22Rv1 (cell line): ENCODE data around the gene ABCG8.

ENCODE experiments used
- H3K27ac ChIP-seq: fragments of 450-650 bp; 2 replicates; pipeline ENCODE4 v1.5.1; 2017
- ZFX ChIP-seq: fragments of 450-650 bp; IDR thresholded peaks from 2 replicates; pipeline ENCODE4 v1.6.1; 2017; ENCODE audit warnings: antibody characterized with exemption, borderline replicate concordance
- TF ChIP-seq, protein P1 (sequence below): fragments of 450-650 bp; IDR thresholded peaks from 2 replicates; pipeline ENCODE4 v1.5.1; 2017; ENCODE audit warnings: mild to moderate bottlenecking

ABCG8 gene

DNA sequence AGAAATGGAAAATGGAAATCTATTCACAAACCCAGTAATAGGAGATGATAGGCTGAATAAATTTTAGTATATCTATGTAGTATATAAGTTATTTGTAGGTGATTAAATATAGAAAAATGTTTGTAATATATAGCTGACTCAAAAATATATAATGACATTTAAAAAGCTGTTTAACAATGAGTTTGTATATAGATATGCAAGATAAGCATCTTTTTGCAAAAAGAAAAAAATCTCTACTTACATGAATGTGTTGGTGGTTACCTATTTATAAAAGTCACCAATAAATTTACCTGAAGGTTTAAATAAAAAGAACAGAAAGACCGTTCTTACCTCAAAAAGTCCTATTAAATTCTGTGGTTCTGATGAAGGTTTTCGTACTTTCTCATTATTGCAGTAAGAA, 85.7 kb downstream of the ABCG8 start:
- no peak for TF ChIP-seq ZFX
- TF ChIP-seq, protein P1, sequence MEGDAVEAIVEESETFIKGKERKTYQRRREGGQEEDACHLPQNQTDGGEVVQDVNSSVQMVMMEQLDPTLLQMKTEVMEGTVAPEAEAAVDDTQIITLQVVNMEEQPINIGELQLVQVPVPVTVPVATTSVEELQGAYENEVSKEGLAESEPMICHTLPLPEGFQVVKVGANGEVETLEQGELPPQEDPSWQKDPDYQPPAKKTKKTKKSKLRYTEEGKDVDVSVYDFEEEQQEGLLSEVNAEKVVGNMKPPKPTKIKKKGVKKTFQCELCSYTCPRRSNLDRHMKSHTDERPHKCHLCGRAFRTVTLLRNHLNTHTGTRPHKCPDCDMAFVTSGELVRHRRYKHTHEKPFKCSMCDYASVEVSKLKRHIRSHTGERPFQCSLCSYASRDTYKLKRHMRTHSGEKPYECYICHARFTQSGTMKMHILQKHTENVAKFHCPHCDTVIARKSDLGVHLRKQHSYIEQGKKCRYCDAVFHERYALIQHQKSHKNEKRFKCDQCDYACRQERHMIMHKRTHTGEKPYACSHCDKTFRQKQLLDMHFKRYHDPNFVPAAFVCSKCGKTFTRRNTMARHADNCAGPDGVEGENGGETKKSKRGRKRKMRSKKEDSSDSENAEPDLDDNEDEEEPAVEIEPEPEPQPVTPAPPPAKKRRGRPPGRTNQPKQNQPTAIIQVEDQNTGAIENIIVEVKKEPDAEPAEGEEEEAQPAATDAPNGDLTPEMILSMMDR = no peak
- no peak overlapping the region for H3K27ac ChIP-seq

DNA sequence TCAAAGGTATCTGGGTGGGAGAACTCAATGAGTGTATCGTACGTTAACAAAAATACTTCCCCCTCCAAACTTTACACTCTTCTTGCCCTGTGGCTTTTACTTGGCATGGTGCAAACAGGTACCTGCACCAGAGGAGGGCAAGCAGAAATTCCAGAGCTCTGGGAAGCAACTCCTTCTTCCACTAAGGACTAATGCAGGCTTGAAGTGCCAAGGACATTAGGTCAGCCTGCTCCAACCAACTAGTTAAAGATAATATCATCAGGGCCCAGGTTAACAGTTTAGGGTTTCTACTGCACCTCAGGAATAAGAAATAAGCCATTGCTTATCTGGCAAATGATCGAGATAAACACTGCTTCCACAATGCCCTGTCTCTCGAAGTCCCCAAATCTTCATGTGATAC, 86.7 kb downstream of the ABCG8 start:
- H3K27ac ChIP-seq = no peak overlapping the region
- TF ChIP-seq ZFX = no peak
- TF ChIP-seq, protein P1 = no peak

DNA sequence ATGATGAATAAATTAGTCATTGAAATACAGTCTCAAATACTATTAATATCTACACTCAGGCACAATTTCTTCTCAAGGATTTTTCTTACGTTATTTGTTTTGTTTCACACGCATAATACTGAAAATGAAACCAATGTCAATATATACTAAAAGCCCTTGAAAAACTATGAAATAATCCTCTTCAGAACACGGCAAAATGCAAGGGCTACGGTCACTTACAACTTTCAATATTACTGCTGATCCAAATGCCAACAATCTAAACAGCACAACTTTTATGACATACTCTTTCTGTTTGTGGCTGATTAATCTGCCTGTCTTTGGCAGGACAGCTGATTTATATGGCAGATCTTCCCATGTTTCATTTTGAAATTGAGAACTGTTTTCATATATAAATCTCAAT, 88.7 kb downstream of the ABCG8 start:
- H3K27ac ChIP-seq = no peak overlapping the region
- TF ChIP-seq, protein P1 = no peak
- no peak for TF ChIP-seq ZFX

DNA sequence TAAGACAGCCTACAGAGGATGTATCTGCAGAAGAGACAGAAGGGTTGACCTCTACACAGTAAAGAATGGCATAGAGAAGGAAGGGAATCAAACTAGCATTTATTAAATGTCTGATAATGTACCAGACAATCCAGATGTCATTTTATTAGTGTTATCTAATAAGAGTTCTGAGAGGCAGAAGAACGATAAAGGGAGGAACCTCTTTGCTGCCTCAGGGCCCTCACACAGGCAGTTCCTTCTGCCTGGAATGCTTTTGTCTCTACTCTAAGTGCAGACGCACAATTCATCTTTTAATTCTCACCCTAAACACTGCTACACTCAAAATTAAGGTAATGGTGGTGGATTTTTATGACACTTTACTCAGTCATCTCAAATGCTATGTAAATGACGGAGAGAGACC, 92.5 kb downstream of the ABCG8 start:
- H3K27ac ChIP-seq = no peak overlapping the region
- TF ChIP-seq ZFX = no peak
- TF ChIP-seq, protein P1 = no peak
